ENCODE results near the gene HSPG2. TPM values are rescaled to one million over a fixed set of nuclear protein-coding genes. Genes with fewer than 3 reads are reported as not detected.
"Not testable (repeated sequence)": the region's sequence is repeated elsewhere in the genome, so short reads cannot be mapped to it uniquely, and the experiment has no call there.

The HSPG2 gene
- total RNA-seq, 1 donor from 2014 or later: 656 TPM

GRCh38 chr1:21786640-21787039, 150.5 kb downstream of the HSPG2 start:
- no peaks in the 10 kb centered on the region for H3K36me3 Mint-ChIP-seq (ENCODE audit: insufficient read depth)
- H3K4me1 Mint-ChIP-seq (ENCODE audit: low read depth): peaks cover 15% of the 10 kb centered on the region
- H3K27me3 Mint-ChIP-seq: peaks cover 3% of the 10 kb centered on the region
- TF ChIP-seq CTCF (IDR thresholded peaks at IDR 0.05; ENCODE audit: unreplicated experiment): no peak
- H3K27ac Mint-ChIP-seq: no peak overlapping the region
- DNase-seq (ENCODE audit: low spot score, unreplicated experiment): no peak
- no peaks in the 10 kb centered on the region for H3K9me3 Mint-ChIP-seq (ENCODE audit: low read depth)
- H3K4me3 Mint-ChIP-seq (ENCODE audit: low read depth): no peak overlapping the region

- H3K9me3 Mint-ChIP-seq (ENCODE audit: low read depth); H3K4me3 Mint-ChIP-seq (ENCODE audit: low read depth); DNase-seq (ENCODE audit: low spot score, unreplicated experiment); H3K27ac Mint-ChIP-seq; H3K27me3 Mint-ChIP-seq; H3K36me3 Mint-ChIP-seq (ENCODE audit: insufficient read depth): not testable (repeated sequence)
- H3K4me1 Mint-ChIP-seq (ENCODE audit: low read depth): peaks cover 18% of the 10 kb centered on the region
Measured at GRCh38 chr1:21785764-21786163, 151.3 kb downstream of the HSPG2 start.

GRCh38 chr1:21783679-21784603, 153.2 kb downstream of the HSPG2 start:
- peaks cover 18% of the 10 kb centered on the region for H3K4me1 Mint-ChIP-seq (ENCODE audit: low read depth)
- peaks cover 3% of the 10 kb centered on the region for H3K27me3 Mint-ChIP-seq
- H3K4me3 Mint-ChIP-seq (ENCODE audit: low read depth): peak overlapping the region; percentile 89
- H3K9me3 Mint-ChIP-seq (ENCODE audit: low read depth): no peaks in the 10 kb centered on the region
- no peak for TF ChIP-seq CTCF (IDR thresholded peaks at IDR 0.05; ENCODE audit: unreplicated experiment)
- peak; percentile 89 for DNase-seq (ENCODE audit: low spot score, unreplicated experiment)
- peak overlapping the region; percentile 100 for H3K27ac Mint-ChIP-seq
- peaks cover 1% of the 10 kb centered on the region for H3K36me3 Mint-ChIP-seq (ENCODE audit: insufficient read depth)

- H3K27ac Mint-ChIP-seq: peak within 1 kb of the TSS; percentile 100
- peaks cover 17% of the 10 kb centered on the region for H3K4me1 Mint-ChIP-seq (ENCODE audit: low read depth)
- H3K36me3 Mint-ChIP-seq (ENCODE audit: insufficient read depth): peaks cover 1% of the 10 kb centered on the region
- peak within 1 kb of the TSS; percentile 89 for H3K4me3 Mint-ChIP-seq (ENCODE audit: low read depth)
- peaks cover 3% of the 10 kb centered on the region for H3K27me3 Mint-ChIP-seq
- no peak for TF ChIP-seq CTCF (IDR thresholded peaks at IDR 0.05; ENCODE audit: unreplicated experiment)
- DNase-seq (ENCODE audit: low spot score, unreplicated experiment): peak; percentile 96
- H3K9me3 Mint-ChIP-seq (ENCODE audit: low read depth): no peaks in the 10 kb centered on the region
Measured at GRCh38 chr1:21782868-21783678, 154.0 kb downstream of the HSPG2 start, which contains the start of gene USP48. Gene USP48 (minus strand): TSS chr1:21783149. CDS start chr1:21782957, 192 bp downstream.

- DNase-seq (ENCODE audit: low spot score, unreplicated experiment): no peak
- H3K27me3 Mint-ChIP-seq: peaks cover 3% of the 10 kb centered on the region
- no peak for TF ChIP-seq CTCF (IDR thresholded peaks at IDR 0.05; ENCODE audit: unreplicated experiment)
- peak overlapping the region; percentile 89 for H3K4me3 Mint-ChIP-seq (ENCODE audit: low read depth)
- H3K4me1 Mint-ChIP-seq (ENCODE audit: low read depth): peaks cover 17% of the 10 kb centered on the region
- H3K36me3 Mint-ChIP-seq (ENCODE audit: insufficient read depth): peaks cover 1% of the 10 kb centered on the region
- H3K9me3 Mint-ChIP-seq (ENCODE audit: low read depth): no peaks in the 10 kb centered on the region
- H3K27ac Mint-ChIP-seq: peak overlapping the region; percentile 97
Measured at GRCh38 chr1:21782349-21782867, 154.7 kb downstream of the HSPG2 start.
